GM23338 (cell line): ENCODE results near the gene HAUS8. TPM values are rescaled to one million over a fixed set of nuclear protein-coding genes. Genes with fewer than 3 reads are reported as not detected.

Source experiments
- ATAC-seq: fragments of 200-7000 bp; cut with Tn5 transposase; 3 replicates; pipeline ENCODE4 v1.9.1; 2020
- DNase-seq: peaks from one replicate; pipeline ENCODE4 v3.0.0-alpha.2; 2015; ENCODE audit warnings: low spot score
- H2AFZ ChIP-seq: fragments of 200-600 bp; sonication (generic); 2 replicates; pipeline ENCODE4 v1.8.0; 2016; ENCODE audit warnings: antibody characterized with exemption, mild to moderate bottlenecking, moderate library complexity
- H3F3A ChIP-seq: fragments of 200-600 bp; sonication (generic); replicated peaks from 2 replicates; pipeline ENCODE4 v1.8.0; 2017; ENCODE audit warnings: antibody characterized with exemption, mixed run types, low read depth
- H3K27ac ChIP-seq: fragments of 200-600 bp; sonication (generic); 2 replicates; pipeline ENCODE4 v1.6.1; 2016; ENCODE audit warnings: low read depth
- H3K27me3 ChIP-seq: fragments of 200-600 bp; sonication (generic); 2 replicates; pipeline ENCODE4 v1.8.0; 2016; ENCODE audit warnings: mild to moderate bottlenecking, mixed run types, moderate library complexity; ENCODE audit not compliant: insufficient read depth
- H3K36me3 ChIP-seq: fragments of 200-600 bp; sonication (generic); 2 replicates; pipeline ENCODE4 v1.8.0; 2016; ENCODE audit warnings: mild to moderate bottlenecking; ENCODE audit not compliant: insufficient read depth
- H3K4me1 ChIP-seq: fragments of 200-600 bp; sonication (generic); 2 replicates; pipeline ENCODE4 v1.8.0; 2016; ENCODE audit warnings: mild to moderate bottlenecking, moderate library complexity; ENCODE audit not compliant: insufficient read depth
- H3K4me2 ChIP-seq: fragments of 200-600 bp; sonication (generic); 2 replicates; pipeline ENCODE4 v1.7.1; 2017; ENCODE audit warnings: mixed run types
- H3K4me3 ChIP-seq: fragments of 200-600 bp; sonication (generic); 2 replicates; pipeline ENCODE4 v1.6.1; 2016; ENCODE audit warnings: mixed run types
- H3K79me2 ChIP-seq: fragments of 200-600 bp; sonication (generic); replicated peaks from 2 replicates; pipeline ENCODE4 v1.8.0; 2017; ENCODE audit warnings: mild to moderate bottlenecking; ENCODE audit not compliant: insufficient read depth
- H3K9me2 ChIP-seq: fragments of 200-600 bp; sonication (generic); 2 replicates; pipeline ENCODE4 v1.8.0; 2017; ENCODE audit not compliant: insufficient read depth
- H4K20me1 ChIP-seq: fragments of 200-600 bp; sonication (generic); replicated peaks from 2 replicates; pipeline ENCODE4 v1.8.0; 2017; ENCODE audit warnings: mild to moderate bottlenecking; ENCODE audit not compliant: insufficient read depth
- H3K27ac Mint-ChIP-seq: 2 replicates; pipeline ENCODE4 v1.8.0; 2020; ENCODE audit warnings: inconsistent platforms, mild to moderate bottlenecking, moderate library complexity, mixed read lengths
- H3K27me3 Mint-ChIP-seq: 3 replicates; pipeline ENCODE4 v1.8.0; 2022; ENCODE audit warnings: low read depth, mild to moderate bottlenecking, moderate library complexity, mixed read lengths, inconsistent platforms; ENCODE audit not compliant: insufficient read depth, poor library complexity
- H3K36me3 Mint-ChIP-seq: 3 replicates; pipeline ENCODE4 v1.8.0; 2021; ENCODE audit warnings: low read depth, mild to moderate bottlenecking, inconsistent platforms, moderate library complexity, mixed read lengths
- H3K4me1 Mint-ChIP-seq: 3 replicates; pipeline ENCODE4 v1.8.0; 2020; ENCODE audit warnings: mild to moderate bottlenecking, inconsistent platforms, mixed read lengths
- H3K4me3 Mint-ChIP-seq: 3 replicates; pipeline ENCODE4 v1.8.0; 2021; ENCODE audit warnings: moderate library complexity, mild to moderate bottlenecking, inconsistent platforms, mixed read lengths
- H3K9me3 Mint-ChIP-seq: 3 replicates; pipeline ENCODE4 v1.8.0; 2020; ENCODE audit warnings: moderate library complexity, mild to moderate bottlenecking, inconsistent platforms, mixed read lengths
- NANOG ChIP-seq: IDR thresholded peaks from 2 replicates; pipeline ENCODE4 v1.6.1; 2016; ENCODE audit warnings: antibody characterized with exemption, borderline replicate concordance
- ZNF462 ChIP-seq: fragments of 250-450 bp; sonication (Bioruptor Pico); IDR thresholded peaks from 2 replicates; pipeline ENCODE4 v1.5.0; 2020; ENCODE audit warnings: mild to moderate bottlenecking, moderate library complexity
- polyA plus RNA-seq: library from polyadenylated mRNA; unstranded; fragments of >200 nt; fragmentation: Nextera tagmentation; extraction: Ambion mirVana; gene quantifications from 2 replicates; pipeline ENCODE4 v1.2.1, GENCODE V29; 2016
- total RNA-seq: library from RNA; depleted of rRNA; stranded (reverse); fragments of >200 nt; shearing (Covaris generic); gene quantifications from 2 replicates; pipeline ENCODE4 v1.2.3, GENCODE V29; 2014

HAUS8 gene
- total and polyA plus RNA-seq, 2 experiments from 2014 or later: 11.1 to 33.3 TPM

GRCh38 chr19:17123041-17123440 lies 47.8 kb upstream of the HAUS8 start:
- 0 out of 2 replicates have a peak, but pooled peaks cover 7% of the 10 kb centered on the region for H3F3A ChIP-seq
- H3K27ac Mint-ChIP-seq: no peak overlapping the region
- H4K20me1 ChIP-seq: peaks cover 2% of the 10 kb centered on the region
- no peak overlapping the region for H3K4me3 ChIP-seq
- no peaks in the 10 kb centered on the region for H3K9me2 ChIP-seq
- no peaks in the 10 kb centered on the region for H3K27me3 ChIP-seq
- H3K79me2 ChIP-seq: peaks cover under 1% of the 10 kb centered on the region; the same call in 1 of the 2 replicates
- H3K27ac ChIP-seq: no peak overlapping the region
- no peak overlapping the region for H3K4me3 Mint-ChIP-seq
- peaks cover 14% of the 10 kb centered on the region for H3K36me3 Mint-ChIP-seq
- ATAC-seq: no peak
- H3K4me2 ChIP-seq: no peak overlapping the region
- no peaks in the 10 kb centered on the region for H3K9me3 Mint-ChIP-seq
- H3K4me1 ChIP-seq: peaks cover 19% of the 10 kb centered on the region
- DNase-seq: no peak
- H2AFZ ChIP-seq: no peak overlapping the region
- H3K4me1 Mint-ChIP-seq: peaks cover 28% of the 10 kb centered on the region
- TF ChIP-seq ZNF462 (CRISPR knock-in tag) (no peak), NANOG (no peak)
- H3K27me3 Mint-ChIP-seq: peaks cover 23% of the 10 kb centered on the region
- no peaks in the 10 kb centered on the region for H3K36me3 ChIP-seq

DNA sequence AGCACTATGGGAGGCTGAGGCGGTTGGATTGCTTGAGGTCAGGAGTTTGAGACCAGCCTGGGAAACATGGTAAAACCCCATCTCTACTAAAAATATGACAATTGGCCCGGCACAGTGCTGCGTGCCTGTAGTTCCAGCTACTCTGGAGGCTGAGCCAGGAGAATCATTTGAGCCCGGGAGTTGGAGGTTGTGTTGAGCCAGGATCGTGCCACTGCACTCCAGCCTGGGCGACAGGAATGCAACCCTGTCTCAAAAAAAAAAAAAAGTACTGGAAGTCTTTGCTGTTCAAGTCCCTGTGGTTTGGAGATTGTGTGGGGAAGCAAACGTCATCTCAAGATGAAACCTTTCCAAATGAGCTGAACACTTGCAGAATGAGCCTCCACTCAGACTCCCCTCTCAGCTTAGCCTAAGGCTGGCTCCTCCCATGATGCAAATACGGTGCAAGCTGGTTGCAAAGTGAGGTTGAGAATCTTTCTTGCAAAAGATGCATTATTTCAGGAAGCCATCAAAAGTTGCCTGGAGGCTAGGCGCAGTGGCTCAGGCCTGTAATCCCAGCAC lies 46.6 kb upstream of the HAUS8 start:
- Mint-ChIP-seq H3K36me3 (peaks cover 7% of the 10 kb centered on the region), H3K9me3 (no peaks in the 10 kb centered on the region), H3K27me3 (peaks cover 26% of the 10 kb centered on the region), H3K27ac (no peak overlapping the region), H3K4me3 (no peak overlapping the region), H3K4me1 (peaks cover 33% of the 10 kb centered on the region)
- DNase-seq: no peak
- no peaks in the 10 kb centered on the region; the same call in 1 of the 2 replicates for H3K79me2 ChIP-seq
- H3K4me1 ChIP-seq: peaks cover 19% of the 10 kb centered on the region
- H3K36me3 ChIP-seq: no peaks in the 10 kb centered on the region
- H3K9me2 ChIP-seq: no peaks in the 10 kb centered on the region
- H2AFZ ChIP-seq: no peak overlapping the region
- H3F3A ChIP-seq: 0 out of 2 replicates have a peak, but pooled peaks cover 7% of the 10 kb centered on the region
- H3K27ac ChIP-seq: no peak overlapping the region
- no peak for ATAC-seq
- no peak overlapping the region for H3K4me3 ChIP-seq
- H3K27me3 ChIP-seq: no peaks in the 10 kb centered on the region
- H4K20me1 ChIP-seq: peaks cover 2% of the 10 kb centered on the region
- H3K4me2 ChIP-seq: no peak overlapping the region
- no peak for TF ChIP-seq ZNF462 (CRISPR knock-in tag)
